ENCODE results near the gene SEZ6L2. TPM values are rescaled to one million over a fixed set of nuclear protein-coding genes. Genes with fewer than 3 reads are reported as not detected.
"Not testable (repeated sequence)": the region's sequence is repeated elsewhere in the genome, so short reads cannot be mapped to it uniquely, and the experiment has no call there.

SEZ6L2 gene
- total RNA-seq, 1 donor from 2014 or later, result 2.9 TPM

DNA sequence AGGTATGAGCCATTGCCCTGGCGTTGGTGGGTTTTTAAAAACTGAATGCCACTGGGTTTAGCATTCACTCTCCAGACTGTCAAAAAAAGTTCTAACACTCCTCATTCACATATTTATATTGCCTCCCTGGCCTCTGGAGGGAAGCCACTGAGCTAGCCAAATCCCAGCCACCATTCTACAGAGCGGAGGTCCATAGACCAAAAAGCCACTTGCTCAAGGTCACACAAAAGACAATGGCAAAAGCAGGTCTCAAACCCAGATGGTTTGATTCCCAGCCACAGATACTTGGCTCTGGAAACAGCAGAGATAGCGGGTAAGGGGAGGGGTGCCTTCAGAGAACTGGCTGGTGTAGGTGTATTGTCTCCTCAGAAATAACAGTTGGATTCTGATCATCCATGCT, 18.3 kb downstream of the SEZ6L2 start:
- no peak for ATAC-seq

- ATAC-seq, result no peak
These were observed 21.2 kb downstream of the SEZ6L2 start for GRCh38 chr16:29878172-29878571.

- ATAC-seq, result peak; percentile 71
These were observed 21.9 kb downstream of the SEZ6L2 start for GRCh38 chr16:29877266-29877961.

DNA sequence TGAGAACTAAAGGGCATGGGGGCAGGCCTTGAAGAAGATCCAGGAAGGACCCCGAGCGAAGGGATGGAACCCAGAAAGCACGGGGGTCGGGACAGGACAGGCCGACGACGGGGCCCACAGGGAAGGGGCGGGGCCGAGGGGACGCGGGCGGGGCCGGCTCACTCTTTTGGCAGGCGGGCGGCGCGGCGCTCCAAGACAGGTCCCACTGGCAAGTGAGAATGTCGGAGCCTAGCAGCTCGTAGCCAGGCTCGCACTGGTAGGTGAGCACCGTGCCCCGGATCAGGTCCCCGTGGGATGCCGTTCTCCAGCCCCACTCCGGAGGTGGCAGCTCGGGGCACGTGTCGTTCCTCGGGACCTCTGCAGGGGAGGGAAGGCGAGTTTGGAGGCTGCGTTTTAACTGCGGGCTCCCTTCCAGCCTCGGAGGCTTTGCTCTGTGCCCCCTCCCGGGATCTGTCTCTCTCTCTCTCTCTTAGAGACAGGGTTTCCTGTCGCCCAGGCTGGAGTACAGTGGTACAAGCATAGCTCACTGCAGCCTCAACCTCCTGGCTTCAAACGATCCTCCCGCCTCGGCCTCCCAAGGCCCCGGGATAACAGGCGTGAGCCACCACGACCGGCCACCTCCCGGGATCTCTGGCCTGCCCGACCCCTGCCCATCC, 22.6 kb downstream of the SEZ6L2 start:
- no peak for ATAC-seq

- ATAC-seq, result no peak
These were observed 23.1 kb downstream of the SEZ6L2 start for GRCh38 chr16:29876217-29876593.

- no peak for ATAC-seq
These were observed 24.1 kb downstream of the SEZ6L2 start for GRCh38 chr16:29875206-29875605.

- ATAC-seq, result no peak
These were observed 26.0 kb downstream of the SEZ6L2 start for GRCh38 chr16:29873319-29873718.

- no peak for ATAC-seq
These were observed 27.4 kb downstream of the SEZ6L2 start for GRCh38 chr16:29871822-29872546.

GRCh38 chr16:29869067-29869466, 30.3 kb downstream of the SEZ6L2 start:
- not testable (repeated sequence) for ATAC-seq

DNA sequence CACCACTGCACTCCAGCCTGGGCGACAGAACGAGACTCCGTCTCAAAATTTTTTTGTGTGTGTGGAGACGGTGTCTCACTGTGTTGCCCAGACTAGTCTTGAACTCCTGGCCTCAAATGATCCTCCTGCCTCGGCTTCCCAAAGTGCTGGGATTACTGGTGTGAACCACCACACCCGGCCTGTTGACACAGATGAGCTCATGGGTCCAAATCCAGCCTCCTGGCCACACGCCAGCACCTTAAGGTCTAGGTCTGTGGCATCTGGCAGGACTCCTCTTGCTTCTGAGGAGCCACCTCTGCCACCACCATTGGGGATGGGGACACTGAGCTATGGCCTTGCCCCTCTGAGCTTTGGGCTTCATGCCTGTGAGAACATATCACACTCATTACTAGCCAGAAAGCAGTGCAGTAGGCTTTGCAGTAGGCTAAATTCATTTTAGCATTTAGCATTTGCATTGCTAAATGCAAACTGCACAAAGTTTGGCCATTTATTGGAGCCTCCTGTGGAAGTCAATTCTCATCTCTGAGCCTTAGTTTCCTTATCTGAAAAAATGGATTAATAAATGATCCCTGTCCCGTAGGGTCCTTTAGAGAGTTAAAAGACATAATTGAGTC, 30.8 kb downstream of the SEZ6L2 start:
- no peak for ATAC-seq

DNA sequence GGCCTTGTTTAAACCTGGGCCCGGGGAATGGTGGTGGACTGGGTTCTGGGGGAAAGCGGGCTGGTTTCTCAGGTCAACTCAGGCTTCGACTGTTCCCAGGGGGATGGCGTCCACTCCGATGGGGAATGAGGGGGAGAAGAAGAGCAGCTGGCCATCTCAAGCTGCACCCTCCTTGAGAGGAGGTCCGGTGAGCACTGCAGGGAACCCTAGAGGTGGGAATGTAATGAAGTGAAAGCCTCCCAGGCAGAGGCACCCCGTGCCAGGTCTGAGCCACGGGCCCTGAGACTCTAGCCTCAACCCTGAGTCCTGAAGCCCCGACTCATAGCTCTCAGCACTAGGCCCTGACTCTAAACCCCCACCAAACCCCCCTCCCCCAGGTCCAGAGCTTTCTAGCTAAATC, 35.1 kb downstream of the SEZ6L2 start:
- no peak for ATAC-seq

DNA sequence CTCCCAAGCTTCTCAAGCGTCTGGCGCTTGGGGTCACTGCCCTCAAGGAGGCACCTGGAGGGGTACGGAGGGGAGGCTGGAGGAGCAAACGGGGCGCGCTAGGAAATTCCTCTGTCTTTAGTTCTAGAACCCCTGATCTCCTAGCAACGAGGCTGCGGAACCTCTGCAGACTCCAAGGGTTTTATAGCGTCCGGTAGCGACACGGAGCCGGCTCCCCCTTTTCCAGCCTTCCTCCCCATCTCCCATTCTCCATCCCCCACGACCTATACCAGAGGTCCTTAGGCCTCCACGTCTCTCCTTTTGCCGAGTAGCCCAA, 35.7 kb downstream of the SEZ6L2 start:
- ATAC-seq, result no peak

GRCh38 chr16:29862884-29863668, 36.3 kb downstream of the SEZ6L2 start, which contains the start of gene CDIPT:
Gene CDIPT (minus strand): TSS chr16:29863226. CDS start chr16:29862857, 369 bp downstream.
- ATAC-seq, result peak; percentile 96

DNA sequence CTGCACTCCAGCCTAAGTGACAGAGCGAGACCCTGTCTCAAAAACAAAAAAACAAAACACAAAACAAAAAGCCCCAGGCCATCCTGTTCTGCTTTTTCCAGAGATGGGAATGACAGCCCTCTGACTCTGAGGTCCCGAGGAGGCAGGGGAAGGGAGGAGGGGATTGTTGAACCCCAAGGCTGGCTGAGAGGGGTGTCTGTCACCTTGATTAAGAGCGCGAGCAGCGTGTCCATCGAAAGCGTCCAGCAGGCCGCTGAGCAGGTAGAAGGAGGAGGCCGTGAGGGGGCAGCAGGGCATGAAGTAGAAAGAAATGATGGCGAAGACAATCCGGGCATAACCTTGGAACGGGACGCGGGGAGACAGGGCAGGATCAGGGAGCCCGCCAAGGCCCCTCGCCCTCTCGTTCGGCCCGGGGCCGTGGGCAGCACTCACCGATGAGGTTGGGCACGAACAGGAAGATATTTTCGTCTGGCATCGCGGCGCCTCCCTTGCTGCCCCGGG, 36.9 kb downstream of the SEZ6L2 start:
- ATAC-seq, result no peak

- no peak for ATAC-seq
These were observed 39.1 kb downstream of the SEZ6L2 start for GRCh38 chr16:29860218-29860617.

GRCh38 chr16:29858974-29859373, 40.4 kb downstream of the SEZ6L2 start:
- no peak for ATAC-seq

GRCh38 chr16:29858149-29858849, 41.1 kb downstream of the SEZ6L2 start:
- no peak for ATAC-seq

DNA sequence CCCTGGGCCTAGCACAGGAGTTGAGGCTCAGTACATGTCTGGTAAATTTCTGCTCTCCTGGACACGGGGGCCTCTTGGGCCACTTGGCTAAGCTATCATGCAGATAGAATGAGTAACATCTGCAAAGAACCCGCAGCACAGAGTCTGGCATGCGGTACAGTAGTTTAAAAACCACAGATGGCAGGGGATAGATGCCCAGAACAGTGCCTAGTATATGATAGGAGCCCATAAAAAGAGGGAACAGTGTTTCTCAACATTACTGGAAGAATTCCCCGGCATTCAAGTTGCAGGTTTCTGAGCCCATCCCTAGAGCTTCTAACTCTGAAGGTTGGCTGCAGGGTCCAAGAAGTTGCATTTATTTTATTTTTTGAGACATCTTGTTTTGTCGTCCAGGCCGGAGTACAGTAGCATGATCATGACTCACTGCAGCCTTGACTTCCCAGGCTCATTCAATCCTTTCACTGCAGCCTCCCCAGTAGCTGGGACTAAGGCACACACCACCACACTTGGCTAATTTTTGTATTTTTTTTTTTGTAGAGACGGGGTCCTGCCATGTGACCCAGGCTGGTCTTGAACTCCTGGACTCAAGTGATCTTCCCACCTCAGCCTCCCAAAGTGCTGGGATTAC, 42.1 kb downstream of the SEZ6L2 start:
- no peak for ATAC-seq

DNA sequence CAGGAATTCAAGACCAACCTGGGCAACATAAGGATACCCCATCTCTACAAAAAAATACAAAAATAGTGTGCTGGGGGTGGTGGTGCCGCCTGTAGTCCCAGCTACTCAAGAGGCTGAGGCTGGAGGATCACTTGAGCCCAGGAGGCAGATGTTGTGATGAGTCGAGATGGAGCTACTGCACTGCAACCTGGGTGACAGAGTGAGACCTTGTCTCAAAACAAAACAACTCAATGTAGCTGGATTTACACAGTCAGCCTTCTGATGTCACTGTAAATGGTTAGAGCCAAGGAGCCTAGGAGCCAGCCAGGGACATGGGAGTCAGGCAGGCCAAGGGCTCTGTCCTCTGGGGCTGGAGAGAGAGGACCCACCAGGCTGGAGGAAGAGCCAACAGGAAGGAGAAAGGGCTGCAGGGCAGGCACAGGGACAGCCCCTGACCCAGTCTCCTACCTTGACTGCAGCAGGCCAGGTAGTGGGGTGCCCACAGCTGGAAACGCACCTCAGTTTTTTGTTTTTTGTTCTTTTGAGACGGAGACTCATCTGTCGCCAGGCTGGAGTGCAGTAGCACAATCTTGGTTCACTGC, 44.7 kb downstream of the SEZ6L2 start:
- ATAC-seq, result no peak

GRCh38 chr16:29852654-29853053, 46.7 kb downstream of the SEZ6L2 start:
- ATAC-seq, result no peak

DNA sequence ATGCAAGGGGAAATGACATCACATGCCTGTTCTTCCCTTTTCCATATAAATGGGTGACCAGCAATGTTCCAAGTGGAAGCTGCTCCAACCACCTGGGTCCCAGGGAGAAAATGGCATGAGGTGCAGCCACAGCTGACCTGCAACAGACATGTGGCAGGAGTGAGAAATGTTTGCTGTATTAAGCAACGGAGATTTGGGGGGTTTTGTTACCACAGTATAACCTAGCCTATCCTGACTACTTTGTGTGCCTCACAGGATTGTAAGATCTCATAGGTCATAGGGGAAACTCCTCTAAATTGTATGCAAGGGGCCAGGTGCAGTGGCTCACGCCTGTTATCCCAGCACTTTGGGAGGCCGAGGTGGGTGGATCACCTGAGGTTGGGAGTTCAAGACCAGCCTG, 48.4 kb downstream of the SEZ6L2 start:
- ATAC-seq, result no peak

Measured in esophagus mucosa (tissue), 1 donor.